MM.1S (cell line): ENCODE data around the gene CTNS.
A peak's percentile ranks its signal among the peaks of the same experiment; 100 is the strongest.

Experiments
- DNase-seq: peaks from one replicate; pipeline ENCODE4 v3.0.0-alpha.2; 2015
- H2AFZ ChIP-seq: fragments of 300-600 bp; sonication (generic); 2 replicates; pipeline ENCODE4 v1.6.0; 2016; ENCODE audit warnings: antibody characterized with exemption, low read length
- H3F3A ChIP-seq: fragments of 300-600 bp; sonication (generic); 2 replicates; pipeline ENCODE4 v1.6.1; 2016; ENCODE audit warnings: mild to moderate bottlenecking, antibody characterized with exemption, low read length, moderate library complexity, mixed read lengths; ENCODE audit not compliant: insufficient read depth
- H3K27ac ChIP-seq: fragments of 300-600 bp; sonication (generic); 2 replicates; pipeline ENCODE4 v1.5.1; 2016; ENCODE audit warnings: mild to moderate bottlenecking, low read length
- H3K27me3 ChIP-seq: fragments of 300-600 bp; sonication (generic); replicated peaks from 2 replicates; pipeline ENCODE4 v1.6.0; 2016; ENCODE audit warnings: low read length; ENCODE audit not compliant: insufficient read depth
- H3K36me3 ChIP-seq: fragments of 300-600 bp; sonication (generic); replicated peaks from 2 replicates; pipeline ENCODE4 v1.6.1; 2016; ENCODE audit warnings: mild to moderate bottlenecking, low read length, mixed read lengths; ENCODE audit not compliant: insufficient read depth
- H3K4me1 ChIP-seq: fragments of 300-600 bp; sonication (generic); 2 replicates; pipeline ENCODE4 v1.6.1; 2016; ENCODE audit warnings: low read length, mixed read lengths
- H3K4me2 ChIP-seq: fragments of 300-600 bp; sonication (generic); 2 replicates; pipeline ENCODE4 v1.6.0; 2016; ENCODE audit warnings: low read depth, low read length
- H3K4me3 ChIP-seq: fragments of 300-600 bp; sonication (generic); 2 replicates; pipeline ENCODE4 v1.5.1; 2016; ENCODE audit warnings: low read length, mixed read lengths
- H3K79me2 ChIP-seq: fragments of 300-600 bp; sonication (generic); 2 replicates; pipeline ENCODE4 v1.6.1; 2016; ENCODE audit warnings: mixed run types, low read length, mixed read lengths
- H3K9ac ChIP-seq: fragments of 300-600 bp; sonication (generic); 2 replicates; pipeline ENCODE4 v1.6.1; 2016; ENCODE audit warnings: low read length, mixed read lengths
- H3K9me2 ChIP-seq: fragments of 300-600 bp; sonication (generic); replicated peaks from 2 replicates; pipeline ENCODE4 v1.6.1; 2016; ENCODE audit warnings: mild to moderate bottlenecking, low read length, mixed read lengths; ENCODE audit not compliant: insufficient read depth
- H3K9me3 ChIP-seq: fragments of 300-600 bp; sonication (generic); replicated peaks from 2 replicates; pipeline ENCODE4 v1.6.1; 2016; ENCODE audit warnings: mild to moderate bottlenecking, low read length, mixed read lengths; ENCODE audit not compliant: insufficient read depth
- H4K20me1 ChIP-seq: fragments of 300-600 bp; sonication (generic); 2 replicates; pipeline ENCODE4 v1.6.1; 2016; ENCODE audit warnings: mild to moderate bottlenecking, low read length, moderate library complexity, mixed read lengths; ENCODE audit not compliant: insufficient read depth
- EZH2 ChIP-seq: fragments of 300-600 bp; sonication (generic); optimal IDR thresholded peaks from 2 replicates; pipeline ENCODE3; 2017; ENCODE audit warnings: low read depth, mild to moderate bottlenecking, antibody characterized with exemption, low read length, mixed read lengths
- EZH2phosphoT487 ChIP-seq: fragments of 300-600 bp; sonication (generic); IDR thresholded peaks from 2 replicates; pipeline ENCODE4 v1.6.1; 2018; ENCODE audit warnings: antibody characterized with exemption, low read length
- TF ChIP-seq, protein P1 (sequence below): fragments of 300-600 bp; sonication (generic); IDR thresholded peaks from 2 replicates; pipeline ENCODE4 v1.5.1; 2016; ENCODE audit warnings: antibody characterized with exemption, low read length, mixed read lengths

CTNS gene

GRCh38 chr17:3690094-3690715 is 53.6 kb downstream of the CTNS start:
- no peaks in the 10 kb centered on the region for H4K20me1 ChIP-seq
- no peaks in the 10 kb centered on the region for H3F3A ChIP-seq
- no peaks in the 10 kb centered on the region for H3K9me2 ChIP-seq
- H3K9ac ChIP-seq = no peak overlapping the region
- no peak overlapping the region for H2AFZ ChIP-seq
- H3K27ac ChIP-seq = no peak overlapping the region
- H3K27me3 ChIP-seq = no peaks in the 10 kb centered on the region
- H3K79me2 ChIP-seq = peaks cover 43% of the 10 kb centered on the region
- no peak for DNase-seq
- H3K4me1 ChIP-seq = 0 out of 2 replicates have a peak, but pooled peaks cover 3% of the 10 kb centered on the region
- no peaks in the 10 kb centered on the region for H3K9me3 ChIP-seq
- no peak overlapping the region for H3K4me3 ChIP-seq
- no peaks in the 10 kb centered on the region for H3K36me3 ChIP-seq
- TF ChIP-seq, protein P1, sequence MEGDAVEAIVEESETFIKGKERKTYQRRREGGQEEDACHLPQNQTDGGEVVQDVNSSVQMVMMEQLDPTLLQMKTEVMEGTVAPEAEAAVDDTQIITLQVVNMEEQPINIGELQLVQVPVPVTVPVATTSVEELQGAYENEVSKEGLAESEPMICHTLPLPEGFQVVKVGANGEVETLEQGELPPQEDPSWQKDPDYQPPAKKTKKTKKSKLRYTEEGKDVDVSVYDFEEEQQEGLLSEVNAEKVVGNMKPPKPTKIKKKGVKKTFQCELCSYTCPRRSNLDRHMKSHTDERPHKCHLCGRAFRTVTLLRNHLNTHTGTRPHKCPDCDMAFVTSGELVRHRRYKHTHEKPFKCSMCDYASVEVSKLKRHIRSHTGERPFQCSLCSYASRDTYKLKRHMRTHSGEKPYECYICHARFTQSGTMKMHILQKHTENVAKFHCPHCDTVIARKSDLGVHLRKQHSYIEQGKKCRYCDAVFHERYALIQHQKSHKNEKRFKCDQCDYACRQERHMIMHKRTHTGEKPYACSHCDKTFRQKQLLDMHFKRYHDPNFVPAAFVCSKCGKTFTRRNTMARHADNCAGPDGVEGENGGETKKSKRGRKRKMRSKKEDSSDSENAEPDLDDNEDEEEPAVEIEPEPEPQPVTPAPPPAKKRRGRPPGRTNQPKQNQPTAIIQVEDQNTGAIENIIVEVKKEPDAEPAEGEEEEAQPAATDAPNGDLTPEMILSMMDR = no peak
- no peak for TF ChIP-seq EZH2phosphoT487
- TF ChIP-seq EZH2 = no peak
- H3K4me2 ChIP-seq = no peak overlapping the region

GRCh38 chr17:3691617-3692067 is 55.1 kb downstream of the CTNS start:
- no peak overlapping the region for H3K4me3 ChIP-seq
- no peaks in the 10 kb centered on the region for H3K9me3 ChIP-seq
- H3K36me3 ChIP-seq = no peaks in the 10 kb centered on the region
- no peak for TF ChIP-seq EZH2
- TF ChIP-seq, protein P1 = no peak
- TF ChIP-seq EZH2phosphoT487 = no peak
- no peaks in the 10 kb centered on the region for H3K9me2 ChIP-seq
- no peaks in the 10 kb centered on the region for H3K27me3 ChIP-seq
- H3K4me1 ChIP-seq = 0 out of 2 replicates have a peak, but pooled peaks cover 3% of the 10 kb centered on the region
- no peak overlapping the region for H3K4me2 ChIP-seq
- no peak overlapping the region for H3K9ac ChIP-seq
- no peaks in the 10 kb centered on the region for H3F3A ChIP-seq
- no peak overlapping the region for H3K27ac ChIP-seq
- peaks cover 49% of the 10 kb centered on the region for H3K79me2 ChIP-seq
- no peak overlapping the region for H2AFZ ChIP-seq
- H4K20me1 ChIP-seq = no peaks in the 10 kb centered on the region
- no peak for DNase-seq

DNA sequence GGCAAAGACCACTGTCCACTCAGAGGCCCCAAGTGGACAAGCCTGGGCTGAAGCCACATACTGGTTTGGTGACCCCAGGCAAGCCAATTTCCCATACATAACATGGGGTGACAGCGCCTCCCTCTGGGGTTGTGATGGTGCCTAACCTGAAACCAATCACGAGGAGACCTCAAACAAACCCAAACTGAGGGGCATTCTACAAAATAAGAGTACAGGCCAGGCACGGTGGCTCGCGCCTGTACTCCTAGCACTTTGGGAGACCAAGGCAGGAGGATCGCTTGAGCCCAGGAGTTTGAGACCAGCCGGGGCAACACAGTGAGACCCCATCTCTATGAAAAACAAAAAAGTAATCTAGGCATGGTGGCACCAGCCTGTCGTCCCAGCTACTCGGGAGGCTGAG is 55.8 kb downstream of the CTNS start:
- Histone ChIP-seq H3K4me2 (no peak overlapping the region), H3K4me3 (no peak overlapping the region), H3K9me2 (no peaks in the 10 kb centered on the region), H3K4me1 (0 out of 2 replicates have a peak, but pooled peaks cover 3% of the 10 kb centered on the region), H3F3A (no peaks in the 10 kb centered on the region), H3K27ac (no peak overlapping the region), H3K36me3 (no peaks in the 10 kb centered on the region), H3K79me2 (peaks cover 49% of the 10 kb centered on the region), H3K9ac (no peak overlapping the region), H4K20me1 (no peaks in the 10 kb centered on the region), H2AFZ (no peak overlapping the region), H3K27me3 (no peaks in the 10 kb centered on the region), H3K9me3 (no peaks in the 10 kb centered on the region)
- TF ChIP-seq EZH2 = no peak
- TF ChIP-seq, protein P1 = 0 out of 2 replicates have a peak, but pooled peaks have one; percentile 9
- TF ChIP-seq EZH2phosphoT487 = no peak
- DNase-seq = no peak
